HG03342 (cell line): ENCODE measurements around the gene HEATR5A.
"Not testable (repeated sequence)": the region's sequence is repeated elsewhere in the genome, so short reads cannot be mapped to it uniquely, and the experiment has no call there.

Experiments
- ATAC-seq: cut with Tn5 transposase; IDR thresholded peaks from one replicate; pipeline ENCODE4 v1.9.1; 2021; ENCODE audit warnings: mild to moderate bottlenecking, moderate library complexity; ENCODE audit not compliant: unreplicated experiment

HEATR5A gene

GRCh38 chr14:31261859-31262731, 158.3 kb downstream of the HEATR5A start:
- ATAC-seq, result no peak

- ATAC-seq, result no peak
Measured at GRCh38 chr14:31261523-31261858, 158.9 kb downstream of the HEATR5A start.

- not testable (repeated sequence) for ATAC-seq
Measured at GRCh38 chr14:31259040-31259435, 161.3 kb downstream of the HEATR5A start.

DNA sequence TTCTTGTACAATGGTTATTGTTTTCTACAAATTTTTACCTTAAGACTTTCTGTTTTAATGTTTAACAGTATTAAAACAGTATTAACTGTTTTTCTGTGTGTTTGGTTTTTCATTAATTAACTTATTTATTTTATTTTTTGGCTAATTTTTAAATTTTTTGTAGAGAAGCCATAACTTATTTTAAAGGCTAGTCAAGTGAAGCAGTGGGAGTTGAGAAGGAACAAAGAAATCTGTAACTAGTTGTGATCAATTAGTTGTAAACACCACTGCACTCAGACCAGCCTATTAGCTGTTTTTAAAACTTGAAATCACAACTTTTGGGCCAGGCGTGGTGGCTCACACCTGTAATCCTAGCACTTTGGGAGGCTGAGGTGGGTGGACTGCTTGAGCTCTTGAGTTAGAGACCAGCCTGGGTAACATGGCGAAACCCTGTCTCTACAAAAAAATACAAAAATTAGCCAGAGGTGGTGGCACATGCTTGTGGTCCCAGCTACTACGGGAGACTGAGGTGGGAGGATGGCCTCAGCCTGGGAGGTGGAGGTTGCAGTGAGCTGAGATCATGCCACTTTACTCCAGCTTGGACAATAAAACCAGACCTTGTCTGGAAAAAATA, 161.8 kb downstream of the HEATR5A start:
- no peak for ATAC-seq

GRCh38 chr14:31257554-31258426, 162.6 kb downstream of the HEATR5A start:
- ATAC-seq, result not testable (repeated sequence)

DNA sequence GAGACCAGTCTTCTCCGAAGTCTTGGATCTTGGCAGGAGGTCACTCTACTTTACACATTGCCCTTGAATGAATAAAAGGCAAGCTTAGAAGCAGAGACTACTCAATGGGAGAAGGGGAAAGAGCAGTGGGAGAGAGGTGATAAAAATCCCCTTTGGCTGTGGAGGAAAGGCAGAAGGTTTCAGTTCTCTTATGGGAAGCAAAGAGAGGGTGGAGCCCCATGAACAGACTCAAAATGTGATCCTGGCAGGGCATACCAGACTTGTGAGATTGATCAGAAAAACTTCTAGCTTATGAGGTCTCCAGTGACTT, 163.2 kb downstream of the HEATR5A start:
- ATAC-seq, result no peak

DNA sequence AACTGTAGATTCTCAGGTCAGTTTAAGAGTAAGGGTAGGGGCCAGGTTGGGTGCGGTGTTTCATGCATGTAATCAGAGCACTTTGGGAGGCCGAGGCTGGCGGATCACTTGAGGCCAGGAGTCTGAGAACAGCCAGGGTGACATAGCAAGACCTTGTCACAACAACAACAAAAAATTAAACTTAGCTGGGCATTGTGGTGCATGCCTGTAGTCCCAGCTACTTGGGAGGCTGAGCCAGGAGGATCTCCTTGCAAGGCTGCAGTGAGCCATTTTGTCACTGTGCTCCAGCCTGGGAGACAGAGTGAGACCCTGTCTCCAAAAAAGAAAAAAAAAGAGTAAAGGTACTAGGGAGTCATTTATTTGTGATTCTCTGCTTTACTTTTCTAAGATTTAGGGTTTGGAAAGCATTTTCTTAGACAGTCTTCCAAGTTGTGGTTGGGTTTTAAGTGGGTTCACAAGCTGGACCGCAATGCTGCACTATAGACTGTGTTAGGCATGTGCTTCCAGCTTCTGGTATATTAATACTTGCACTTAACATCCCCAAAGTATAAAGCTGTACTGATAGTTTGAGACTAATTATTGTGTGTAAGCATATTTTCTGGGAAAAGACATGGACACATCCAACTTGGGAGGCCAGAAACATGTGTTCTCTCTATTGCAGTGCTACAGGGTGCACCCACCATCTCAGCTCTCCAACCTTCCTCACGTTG, 163.7 kb downstream of the HEATR5A start:
- no peak for ATAC-seq

GRCh38 chr14:31255918-31256317, 164.4 kb downstream of the HEATR5A start:
- not testable (repeated sequence) for ATAC-seq

DNA sequence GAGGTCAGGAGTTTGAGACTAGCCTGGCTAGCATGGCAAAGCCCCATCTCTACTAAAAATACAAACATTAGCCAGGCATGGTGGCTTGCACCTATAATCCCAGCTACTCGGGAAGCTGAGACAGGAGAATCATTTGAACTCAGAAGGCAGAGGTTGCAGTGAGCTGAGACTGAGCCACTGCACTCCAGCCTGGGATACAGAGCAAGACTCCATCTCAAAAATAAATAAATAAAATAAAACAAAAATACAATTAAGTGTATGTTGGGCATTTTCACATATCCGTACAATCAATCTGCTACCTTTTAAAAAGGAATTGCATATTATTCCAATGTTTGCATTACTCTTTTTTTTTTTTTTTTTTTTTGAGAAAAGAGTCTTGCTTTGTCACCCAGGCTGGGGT, 165.1 kb downstream of the HEATR5A start:
- ATAC-seq, result no peak

DNA sequence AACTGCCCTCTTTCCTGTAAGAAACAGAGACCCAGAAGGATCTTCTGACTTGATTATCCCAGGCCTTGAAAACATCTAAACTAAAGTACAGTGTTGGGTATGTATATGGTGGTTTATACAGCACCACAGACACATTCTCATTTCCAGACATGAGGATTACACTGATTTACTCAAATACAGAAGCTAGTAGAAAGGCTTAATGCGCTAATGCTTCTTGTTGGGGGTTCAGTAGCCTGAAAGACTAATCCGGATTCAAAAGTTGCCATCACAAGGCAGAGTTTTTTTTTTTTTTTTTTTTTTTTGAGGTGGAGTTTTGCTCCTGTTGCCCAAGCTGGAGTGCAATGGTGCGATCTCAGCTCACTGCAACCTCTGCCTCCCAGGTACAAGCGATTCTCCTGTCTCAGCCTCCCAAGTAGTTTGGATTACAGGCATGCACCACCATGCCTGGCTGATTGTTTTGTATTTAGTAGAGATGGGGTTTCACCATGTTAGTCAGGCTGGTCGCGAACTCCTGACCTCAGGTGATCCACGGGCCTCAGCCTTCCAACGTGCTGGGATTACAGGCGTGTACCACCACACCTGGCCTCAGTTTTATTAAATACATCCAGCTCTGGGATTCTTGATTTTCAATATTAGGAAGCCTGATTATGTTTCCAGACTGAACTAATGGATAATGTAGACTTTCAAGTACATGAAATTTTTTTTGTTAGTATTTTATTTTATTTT, 166.4 kb downstream of the HEATR5A start:
- no peak for ATAC-seq

GRCh38 chr14:31252865-31253264, 167.5 kb downstream of the HEATR5A start:
- ATAC-seq, result no peak

DNA sequence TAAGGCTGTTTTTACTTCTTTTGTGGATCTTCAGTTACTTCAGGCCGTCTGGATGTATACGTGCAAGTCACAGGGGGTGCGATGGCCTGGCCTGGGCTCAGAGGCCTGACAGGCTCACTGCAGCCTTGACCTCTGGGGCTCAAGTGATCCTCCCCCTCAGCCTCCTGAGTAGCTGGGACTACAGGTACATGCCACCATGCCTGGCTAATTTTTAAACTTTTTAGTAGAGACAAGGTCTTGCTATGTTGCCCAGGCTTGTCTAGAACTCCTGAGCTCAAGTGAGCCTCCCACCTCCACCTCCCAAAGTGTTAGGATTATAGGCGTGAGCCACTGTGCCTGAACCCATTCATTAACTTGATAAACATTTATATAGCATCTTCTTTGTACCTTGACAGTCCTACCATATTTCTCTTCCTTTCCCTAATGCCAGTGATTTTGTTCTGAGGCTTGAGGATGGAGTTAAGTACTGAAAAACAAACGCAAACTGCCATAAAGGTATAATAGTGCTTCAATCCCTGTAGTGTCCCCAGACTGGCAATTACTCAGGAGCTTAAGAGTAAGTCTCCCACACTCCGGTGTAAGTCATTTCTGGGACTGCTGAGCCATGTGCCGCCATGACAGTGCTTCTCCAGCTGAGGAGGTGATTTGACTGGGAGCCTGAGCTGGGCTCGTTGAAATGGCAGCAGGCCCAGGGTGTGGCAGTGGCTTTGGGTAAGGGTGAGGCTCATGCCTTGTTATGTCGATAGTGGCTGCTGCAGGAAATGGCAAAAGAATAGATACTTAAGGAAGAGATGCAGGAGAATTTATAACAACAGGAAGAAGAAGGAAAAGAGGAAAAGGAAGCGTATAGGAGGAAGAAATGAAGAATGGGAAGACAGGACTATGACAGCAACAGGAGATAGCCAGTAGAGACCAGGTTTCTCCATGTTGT, 169.1 kb downstream of the HEATR5A start:
- ATAC-seq, result no peak

GRCh38 chr14:31244626-31245025, 175.7 kb downstream of the HEATR5A start:
- ATAC-seq, result no peak

GRCh38 chr14:31243860-31244259, 176.5 kb downstream of the HEATR5A start:
- no peak for ATAC-seq

- not testable (repeated sequence) for ATAC-seq
Measured at GRCh38 chr14:31242161-31242940, 178.0 kb downstream of the HEATR5A start.
